Cardiac fibroblast (primary cell): ENCODE measurements around the gene AKAP13.

Source experiments
- DNase-seq, 2 donors: peaks; one replicate each; pipeline versions ENCODE4 v3.0.0 to v3.0.0-alpha.2; 2010; ENCODE audit warnings: low read depth in 2 of 2
- H3K4me3 ChIP-seq, 2 donors: replicated peaks in 1 of 2; 1 replicate in 1 of 2; 2 replicates in 1 of 2; pipeline ENCODE4 v1.5.1; 2011; ENCODE audit warnings: low read depth in 2 of 2, low read length in 2 of 2, mild to moderate bottlenecking in 2 of 2, moderate library complexity in 1 of 2
- CTCF ChIP-seq: IDR thresholded peaks from one replicate; pipeline ENCODE4 v1.5.1; 2011; ENCODE audit warnings: low read depth, mild to moderate bottlenecking, low read length, inconsistent platforms

AKAP13 gene

GRCh38 chr15:85672332-85673084 is 292.1 kb downstream of the AKAP13 start:
- TF ChIP-seq CTCF = no peak
- no peak overlapping the region for H3K4me3 ChIP-seq
- no peak for DNase-seq

- no peak for TF ChIP-seq CTCF
Observed at GRCh38 chr15:85673326-85673725, 292.9 kb downstream of the AKAP13 start.

GRCh38 chr15:85676342-85677098 is 296.1 kb downstream of the AKAP13 start:
- DNase-seq = no peak
- H3K4me3 ChIP-seq = no peak overlapping the region
- no peak for TF ChIP-seq CTCF

More at GRCh38 chr15:85673326-85673725, 292.9 kb downstream of the AKAP13 start:
- no peak overlapping the region for H3K4me3 ChIP-seq
- no peak for DNase-seq

GRCh38 chr15:85679231-85679630 is 298.8 kb downstream of the AKAP13 start:
- TF ChIP-seq CTCF = no peak
- no peak overlapping the region for H3K4me3 ChIP-seq
- DNase-seq = no peak

GRCh38 chr15:85681386-85681785 is 301.0 kb downstream of the AKAP13 start:
- DNase-seq = no peak
- H3K4me3 ChIP-seq = no peak overlapping the region
- no peak for TF ChIP-seq CTCF

- no peak for DNase-seq
- no peak for TF ChIP-seq CTCF
Observed at GRCh38 chr15:85684174-85684710, 303.8 kb downstream of the AKAP13 start.

More at GRCh38 chr15:85684174-85684710, 303.8 kb downstream of the AKAP13 start:
- H3K4me3 ChIP-seq = no peak overlapping the region
